Transverse colon (tissue), 4 donors: ENCODE measurements around the gene RBFOX2. TPM values are rescaled to one million over a fixed set of nuclear protein-coding genes. Genes with fewer than 3 reads are reported as not detected.

ENCODE experiments used
- DNase-seq: peaks from one replicate; pipeline ENCODE4 v3.0.0-alpha.2; 2019
- H3K27ac ChIP-seq, 4 donors: fragments of 200-600 bp; sonication (generic); 2 replicates each; pipeline ENCODE4 v1.5.1; 2016 to 2018; ENCODE audit warnings: inconsistent platforms in 4 of 4
- H3K27me3 ChIP-seq: fragments of 200-600 bp; sonication (generic); 2 replicates; pipeline ENCODE4 v1.5.1; 2017; ENCODE audit warnings: inconsistent platforms
- H3K36me3 ChIP-seq, 4 donors: fragments of 200-600 bp; sonication (generic); 2 replicates each; pipeline ENCODE4 v1.5.1; 2017 to 2019; ENCODE audit warnings: inconsistent platforms in 4 of 4
- H3K4me1 ChIP-seq, 4 donors: fragments of 200-600 bp; sonication (generic); 2 replicates each; pipeline ENCODE4 v1.5.1; 2017 to 2020; ENCODE audit warnings: inconsistent platforms in 4 of 4
- H3K4me3 ChIP-seq, 4 donors: fragments of 200-600 bp; sonication (generic); 1 replicate in 1 of 4; 2 replicates in 3 of 4; pipeline versions ENCODE4 v1.5.1 to v1.6.1; 2017 to 2019; ENCODE audit warnings: inconsistent platforms in 4 of 4
- H3K9me3 ChIP-seq, 2 donors: fragments of 200-600 bp; sonication (generic); 2 replicates each; pipeline ENCODE4 v1.5.1; 2017 to 2019; ENCODE audit warnings: inconsistent platforms in 2 of 2
- EP300 ChIP-seq: sonication (generic); formaldehyde crosslinking; IDR thresholded peaks from one replicate; pipeline ENCODE4 v1.6.1; 2017; ENCODE audit warnings: antibody characterized with exemption, low read depth
- POLR2A ChIP-seq: fragments of 450-650 bp; IDR thresholded peaks from one replicate; pipeline ENCODE4 v1.6.1; 2016; ENCODE audit warnings: antibody characterized with exemption, mild to moderate bottlenecking, moderate library complexity
- POLR2AphosphoS5 ChIP-seq, 3 donors: sonication (generic); formaldehyde crosslinking; IDR thresholded peaks; one replicate each; pipeline ENCODE4 v1.6.1; 2016; ENCODE audit warnings: antibody characterized with exemption in 3 of 3
- WGBS, 2 donors: methylation state at CpG; one replicate each; pipeline ENCODE4 v1.1.5; 2018; ENCODE audit warnings: low coverage in 1 of 2; 5-methylcytosine and 5-hydroxymethylcytosine counted together
- in situ Hi-C, 4 donors: fragments of 200-750 bp; cut with MboI; loops; one replicate each; pipeline versions ENCODE4 v1.15.0 to v1.15.1; 2017; ENCODE audit warnings: low sequenced_read_pairs in 3 of 4, low pct_ligation_motif_present in 1 of 4, low pct_unique_long_range_greater_than_20kb in 1 of 4
- intact Hi-C: fragments of 100-400 bp; cut with DNase I; formaldehyde crosslinking; loops from one replicate; pipeline ENCODE4 v1.15.1; 2023; ENCODE audit warnings: low total_unique reads
- total RNA-seq, 4 donors: library from RNA; depleted of rRNA; stranded (reverse); fragments of >200 nt; gene quantifications; one replicate each; pipeline ENCODE4 v1.1.0, GENCODE V29; 2016
- TF ChIP-seq, protein P1 (sequence below), 5 experiments: fragments of 200-600 bp in 3 of 5; fragments of 450-650 bp in 2 of 5; sonication (generic) in 3 of 5; IDR thresholded peaks; 1 replicate in 2 of 5; 2 replicates in 3 of 5; pipeline ENCODE4 v1.5.1; 2016 to 2017; ENCODE audit warnings: antibody characterized with exemption in 5 of 5, inconsistent platforms in 3 of 5, mild to moderate bottlenecking in 2 of 5, moderate library complexity in 1 of 5

RBFOX2 gene
- total RNA-seq, 4 donors from 2014 or later, result 27.3 to 61.1 (median 43.1) TPM

DNA sequence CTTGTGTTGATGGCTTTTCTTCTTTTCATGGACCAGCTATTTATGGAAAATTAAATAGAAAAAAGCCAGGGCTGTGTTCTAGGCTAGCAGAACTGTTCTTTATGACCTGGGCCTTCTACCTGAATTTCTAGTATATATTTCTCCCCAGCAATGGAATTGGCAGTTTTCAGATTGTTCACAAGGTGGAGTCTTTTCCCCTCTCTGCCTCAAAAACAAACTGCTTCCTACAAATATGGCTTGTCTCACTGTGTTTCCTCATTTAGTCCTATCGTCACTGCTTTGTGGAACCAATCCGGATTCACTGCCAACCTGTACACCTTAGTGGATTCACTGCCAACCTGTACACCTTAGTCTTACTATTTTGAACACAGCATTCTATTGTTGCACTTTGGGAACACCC, 316.0 kb downstream of the RBFOX2 start:
- Histone ChIP-seq H3K27me3 (no peaks in the 10 kb centered on the region), H3K9me3 (peaks cover 0 to 9% of the 10 kb centered on the region in 2 donors), H3K4me3 (no peak overlapping the region), H3K4me1 (no peaks in the 10 kb centered on the region), H3K36me3 (no peaks in the 10 kb centered on the region), H3K27ac (no peak overlapping the region)
- intact Hi-C loops (no loop called here), in situ Hi-C loops (no loop called here)
- 90 to 92% methylated on average over 2 of the region's 2 CpGs for WGBS, 2 donors
- no peak for DNase-seq
- TF ChIP-seq, protein P1, sequence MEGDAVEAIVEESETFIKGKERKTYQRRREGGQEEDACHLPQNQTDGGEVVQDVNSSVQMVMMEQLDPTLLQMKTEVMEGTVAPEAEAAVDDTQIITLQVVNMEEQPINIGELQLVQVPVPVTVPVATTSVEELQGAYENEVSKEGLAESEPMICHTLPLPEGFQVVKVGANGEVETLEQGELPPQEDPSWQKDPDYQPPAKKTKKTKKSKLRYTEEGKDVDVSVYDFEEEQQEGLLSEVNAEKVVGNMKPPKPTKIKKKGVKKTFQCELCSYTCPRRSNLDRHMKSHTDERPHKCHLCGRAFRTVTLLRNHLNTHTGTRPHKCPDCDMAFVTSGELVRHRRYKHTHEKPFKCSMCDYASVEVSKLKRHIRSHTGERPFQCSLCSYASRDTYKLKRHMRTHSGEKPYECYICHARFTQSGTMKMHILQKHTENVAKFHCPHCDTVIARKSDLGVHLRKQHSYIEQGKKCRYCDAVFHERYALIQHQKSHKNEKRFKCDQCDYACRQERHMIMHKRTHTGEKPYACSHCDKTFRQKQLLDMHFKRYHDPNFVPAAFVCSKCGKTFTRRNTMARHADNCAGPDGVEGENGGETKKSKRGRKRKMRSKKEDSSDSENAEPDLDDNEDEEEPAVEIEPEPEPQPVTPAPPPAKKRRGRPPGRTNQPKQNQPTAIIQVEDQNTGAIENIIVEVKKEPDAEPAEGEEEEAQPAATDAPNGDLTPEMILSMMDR (IDR thresholded peaks at IDR 0.05), result no peak
- TF ChIP-seq POLR2A (no peak), POLR2AphosphoS5 (IDR thresholded peaks at IDR 0.05) (no peak), EP300 (no peak)

DNA sequence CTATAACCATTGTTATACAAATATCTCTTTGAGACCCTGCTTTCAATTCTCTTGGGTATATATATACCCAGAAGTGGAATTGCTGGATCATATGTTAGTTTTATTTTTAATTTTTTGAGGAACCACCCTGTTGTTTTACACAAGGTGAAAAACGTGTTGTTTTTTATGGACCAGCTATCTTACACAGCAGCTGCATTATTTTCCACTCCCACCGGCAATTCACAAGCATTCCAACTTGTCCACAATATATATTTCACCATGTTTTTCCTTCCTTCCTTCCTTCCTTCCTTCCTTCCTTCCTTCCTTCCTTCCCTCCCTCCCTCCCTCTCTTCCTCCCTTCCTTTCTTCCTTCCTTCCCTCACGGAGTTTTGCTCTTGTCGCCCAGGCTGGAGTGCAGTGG, 317.3 kb downstream of the RBFOX2 start:
- H3K4me1 ChIP-seq, result no peaks in the 10 kb centered on the region
- TF ChIP-seq, protein P1 (IDR thresholded peaks at IDR 0.05), result no peak
- no peak for TF ChIP-seq POLR2A
- no peak for TF ChIP-seq POLR2AphosphoS5 (IDR thresholded peaks at IDR 0.05)
- no peak for TF ChIP-seq EP300
- H3K4me3 ChIP-seq, result no peak overlapping the region
- peaks cover 0 to 9% of the 10 kb centered on the region in 2 donors for H3K9me3 ChIP-seq
- intact Hi-C loops, result no loop called here
- WGBS, 2 donors, result 59 to 79% methylated on average over 2 to 4 of the region's 4 CpGs
- H3K36me3 ChIP-seq, result no peaks in the 10 kb centered on the region
- H3K27me3 ChIP-seq, result no peaks in the 10 kb centered on the region
- DNase-seq, result no peak
- H3K27ac ChIP-seq, result no peak overlapping the region
- in situ Hi-C loops, result no loop called here

DNA sequence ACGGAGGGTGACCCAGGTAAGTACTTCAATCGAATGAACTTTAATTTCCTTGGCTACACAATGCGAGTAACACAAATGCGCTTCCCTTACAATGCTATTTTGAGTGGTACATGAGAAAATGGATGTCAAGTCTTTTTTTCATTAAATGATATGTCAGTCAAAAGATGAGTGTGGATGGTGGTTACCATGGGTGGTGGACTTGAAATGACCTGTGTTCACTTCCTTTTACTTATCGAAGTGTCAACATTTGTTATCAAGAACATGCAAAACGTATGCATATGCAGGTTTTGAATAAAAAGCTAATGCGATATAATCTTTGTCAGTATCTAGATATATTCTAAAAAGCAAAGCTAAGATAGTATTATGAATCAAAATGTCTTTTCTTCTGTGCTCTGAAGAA, 319.7 kb downstream of the RBFOX2 start:
- H3K4me3 ChIP-seq, result no peak overlapping the region

DNA sequence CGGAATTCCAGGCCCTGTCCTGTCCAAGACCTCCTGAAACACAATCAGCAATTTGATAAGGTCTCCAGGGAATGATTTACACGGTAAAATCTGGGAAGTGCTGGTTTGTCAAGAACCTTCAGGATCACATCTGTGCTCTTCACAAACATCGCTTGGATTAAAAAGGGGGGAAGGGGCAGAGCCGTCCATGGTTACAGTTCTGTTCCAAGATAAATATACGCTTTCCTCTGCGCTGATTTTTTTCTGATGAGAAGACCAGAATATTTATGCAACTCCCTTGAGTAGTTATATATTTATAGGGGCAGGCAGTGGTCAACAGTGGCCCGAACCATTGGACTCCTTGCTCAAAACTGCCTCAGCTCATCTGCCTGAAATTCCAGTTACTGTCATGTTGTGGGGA, 320.2 kb downstream of the RBFOX2 start:
- H3K27me3 ChIP-seq, result no peaks in the 10 kb centered on the region
- 59 to 83% methylated on average over 1 to 7 of the region's 7 CpGs for WGBS, 2 donors
- H3K4me1 ChIP-seq, result peaks cover 0 to 17% (median 0%) of the 10 kb centered on the region in 4 donors
- TF ChIP-seq EP300 (no peak), POLR2A (no peak), POLR2AphosphoS5 (IDR thresholded peaks at IDR 0.05) (no peak)
- TF ChIP-seq, protein P1 (IDR thresholded peaks at IDR 0.05), result no peak
- intact Hi-C loops, result no loop called here
- no peak overlapping the region for H3K4me3 ChIP-seq
- H3K27ac ChIP-seq, result no peak overlapping the region
- no peaks in the 10 kb centered on the region for H3K36me3 ChIP-seq
- in situ Hi-C loops, result no loop called here
- H3K9me3 ChIP-seq, result peaks cover 0 to 9% of the 10 kb centered on the region in 2 donors
- no peak for DNase-seq

More for the DNA sequence above, 319.7 kb downstream of the RBFOX2 start:
- TF ChIP-seq, protein P1 (IDR thresholded peaks at IDR 0.05), result no peak
- TF ChIP-seq POLR2A (no peak), EP300 (no peak), POLR2AphosphoS5 (IDR thresholded peaks at IDR 0.05) (no peak)
- no peak for DNase-seq
- H3K4me1 ChIP-seq, result peaks cover 0 to 16% (median 0%) of the 10 kb centered on the region in 4 donors
- intact Hi-C loops, result no loop called here
- no peak overlapping the region for H3K27ac ChIP-seq
- 66 to 82% methylated on average over 5 to 7 of the region's 7 CpGs for WGBS, 2 donors
- H3K9me3 ChIP-seq, result peaks cover 0 to 9% of the 10 kb centered on the region in 2 donors
- in situ Hi-C loops, result no loop called here
- no peaks in the 10 kb centered on the region for H3K36me3 ChIP-seq
- no peaks in the 10 kb centered on the region for H3K27me3 ChIP-seq
